Colon (tissue), 2 donors: Measurements from ENCODE around the gene OR52B2.

Experiments used
- FAIRE-seq: peaks from 2 replicates; lab custom pipeline; 2012; peaks lifted over from hg19 to GRCh38; lab: Jason Lieb, UNC
- donor health status: control.
- donor health status: control.

Gene OR52B2

DNA sequence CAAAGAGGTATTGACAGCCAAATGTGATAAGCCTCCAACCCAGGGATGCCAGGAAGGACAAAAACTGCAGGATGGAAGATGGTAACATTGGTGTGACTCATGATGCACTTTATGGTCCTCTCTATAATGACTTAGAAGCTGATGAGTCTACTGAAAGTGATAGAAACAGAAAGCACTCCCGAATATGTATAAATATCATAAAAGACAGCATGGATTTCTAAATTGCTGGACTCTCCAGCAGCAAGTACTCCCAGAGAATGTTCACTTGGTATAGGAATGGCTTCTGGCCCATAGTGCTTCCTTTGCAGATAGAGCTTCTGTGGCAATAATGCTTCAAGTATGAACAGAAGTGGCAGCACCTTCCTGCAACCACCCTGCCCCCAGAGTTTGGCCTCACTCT is at the start of gene OR52B2:
TSS of gene OR52B2 (minus strand) at position 101 of the 400 bp plus-strand sequence. CDS start at position 101, 0 bp downstream.
- no peak for FAIRE-seq

DNA sequence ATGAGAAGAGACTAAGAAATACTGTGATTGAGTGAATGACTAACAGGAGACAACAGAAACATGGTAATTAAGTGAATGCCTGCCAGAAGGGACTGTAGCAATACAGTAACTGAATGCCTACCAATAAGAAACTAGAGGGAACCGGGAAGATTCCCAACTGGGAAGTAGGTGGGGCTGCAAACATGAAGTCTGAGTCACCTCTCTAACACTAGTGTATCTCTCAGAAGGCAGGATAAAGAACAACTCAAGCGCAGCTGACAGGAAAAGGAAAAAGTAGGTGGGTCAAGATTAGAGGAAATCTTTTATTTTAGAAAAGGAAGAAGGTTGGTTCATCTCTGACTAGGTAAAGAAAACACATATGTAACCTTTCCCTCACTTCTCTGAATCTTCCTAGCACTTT is 49.2 kb upstream of the OR52B2 start:
- FAIRE-seq, result no peak

DNA sequence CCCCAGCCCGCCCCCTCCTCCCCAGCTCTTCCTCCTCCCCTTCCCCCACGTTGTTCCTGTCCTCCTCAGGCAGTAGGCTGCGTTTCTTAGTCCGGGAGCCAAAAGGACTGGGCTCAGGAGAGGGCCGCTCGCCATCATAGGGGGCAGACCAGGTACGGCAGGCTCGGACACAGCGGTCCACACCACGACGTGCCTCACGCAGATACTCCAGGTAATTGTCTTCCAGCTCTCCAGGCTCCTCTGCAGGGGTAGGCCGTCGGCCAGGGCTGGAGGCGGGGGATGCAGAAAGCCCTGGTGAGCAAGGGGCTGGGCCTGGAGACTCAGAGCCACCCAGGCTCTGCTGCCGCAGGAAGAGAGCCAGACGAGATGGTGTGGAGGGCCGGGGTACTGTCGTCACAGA is 47.6 kb upstream of the OR52B2 start:
- FAIRE-seq, result no peak

DNA sequence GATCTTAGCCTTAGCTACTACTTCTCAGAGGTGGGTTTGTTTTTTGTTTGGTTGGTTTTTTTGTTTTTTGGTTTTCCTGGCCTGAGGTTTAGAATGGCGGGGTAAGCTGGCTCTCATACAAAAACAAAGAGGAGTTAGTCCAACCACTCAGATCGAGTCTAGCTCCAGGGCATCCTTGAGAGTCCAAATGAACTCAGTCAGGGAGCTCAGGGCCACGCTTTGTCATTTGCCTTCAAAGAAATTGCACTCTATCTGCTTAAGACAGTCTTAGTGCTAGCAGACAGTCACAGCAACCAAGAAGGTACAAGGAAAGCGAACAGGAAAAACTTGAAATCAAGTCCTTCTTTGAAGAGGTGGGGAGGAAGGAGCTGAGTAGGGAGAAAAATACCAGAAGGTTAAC is 46.4 kb upstream of the OR52B2 start:
- FAIRE-seq, result no peak

DNA sequence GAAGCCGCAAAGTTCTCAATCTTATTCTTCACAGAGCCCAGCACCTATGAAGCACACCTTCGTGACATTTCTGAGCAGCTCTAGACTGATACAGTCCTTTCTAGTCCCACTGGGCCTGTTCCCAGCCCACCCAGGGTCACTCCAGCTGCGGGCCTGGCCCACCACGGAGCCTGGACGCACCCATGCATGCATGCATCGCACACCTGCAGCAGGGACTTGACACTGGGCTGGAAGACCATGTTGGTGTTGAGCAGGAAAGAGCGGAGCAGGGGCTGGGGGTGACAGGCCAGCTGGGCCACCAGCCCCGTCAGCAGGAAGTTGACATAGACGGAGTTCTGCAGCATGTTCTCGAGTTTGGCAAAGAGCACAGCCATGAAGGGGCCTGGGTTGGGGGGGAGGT is 44.4 kb upstream of the OR52B2 start:
- FAIRE-seq, result no peak

DNA sequence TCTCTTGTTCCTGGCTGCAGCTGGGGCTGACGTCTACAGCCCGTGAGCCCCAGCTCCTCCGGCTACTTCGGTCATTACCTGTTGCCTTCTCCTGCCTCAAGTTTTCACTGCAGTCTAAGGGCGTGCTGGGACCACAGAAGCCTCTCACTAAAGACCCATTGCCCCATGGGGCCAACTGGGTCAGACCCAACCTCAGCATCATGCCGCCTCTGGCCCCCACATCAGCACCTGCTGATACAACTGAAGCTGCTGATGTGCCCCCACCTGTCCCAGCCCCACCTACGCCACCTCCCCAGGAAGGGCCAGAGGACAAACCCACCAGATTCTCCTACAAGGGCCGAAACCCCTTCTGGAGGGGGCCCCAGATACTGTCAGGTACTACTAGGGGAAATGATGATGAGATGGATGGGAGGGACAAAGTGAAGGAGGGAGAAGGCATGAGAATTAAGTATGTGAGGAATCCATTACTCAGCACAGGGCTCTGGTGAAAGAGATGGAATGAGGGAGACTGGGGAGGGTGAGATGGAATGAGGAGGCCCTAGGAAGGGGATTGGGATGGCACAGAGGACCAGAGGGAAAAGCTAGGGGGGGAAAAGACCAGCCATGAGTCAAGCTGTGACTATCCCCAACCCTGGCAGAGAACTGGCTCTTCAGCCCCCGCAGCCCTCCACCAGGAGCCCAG is 40.3 kb upstream of the OR52B2 start:
- no peak for FAIRE-seq

DNA sequence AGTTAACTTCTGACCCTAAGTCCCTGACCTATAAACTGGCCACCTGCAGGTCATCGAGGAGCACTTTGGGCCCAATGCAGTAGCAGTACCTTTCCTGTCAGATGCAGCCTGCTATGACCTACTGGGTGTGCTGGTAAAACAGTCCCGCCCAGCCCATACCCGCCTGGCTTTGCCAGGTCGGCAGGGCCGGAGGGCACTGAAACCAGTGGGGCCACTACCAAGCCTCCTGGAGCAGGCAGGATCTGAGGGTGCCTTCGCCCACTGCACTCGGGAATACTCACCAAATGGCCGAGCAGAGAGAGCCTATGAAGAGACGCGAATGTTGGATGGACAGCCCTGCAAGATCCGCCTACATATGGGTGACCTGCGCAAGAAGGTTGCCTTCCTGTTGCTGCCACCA is 39.7 kb upstream of the OR52B2 start:
- FAIRE-seq, result no peak

DNA sequence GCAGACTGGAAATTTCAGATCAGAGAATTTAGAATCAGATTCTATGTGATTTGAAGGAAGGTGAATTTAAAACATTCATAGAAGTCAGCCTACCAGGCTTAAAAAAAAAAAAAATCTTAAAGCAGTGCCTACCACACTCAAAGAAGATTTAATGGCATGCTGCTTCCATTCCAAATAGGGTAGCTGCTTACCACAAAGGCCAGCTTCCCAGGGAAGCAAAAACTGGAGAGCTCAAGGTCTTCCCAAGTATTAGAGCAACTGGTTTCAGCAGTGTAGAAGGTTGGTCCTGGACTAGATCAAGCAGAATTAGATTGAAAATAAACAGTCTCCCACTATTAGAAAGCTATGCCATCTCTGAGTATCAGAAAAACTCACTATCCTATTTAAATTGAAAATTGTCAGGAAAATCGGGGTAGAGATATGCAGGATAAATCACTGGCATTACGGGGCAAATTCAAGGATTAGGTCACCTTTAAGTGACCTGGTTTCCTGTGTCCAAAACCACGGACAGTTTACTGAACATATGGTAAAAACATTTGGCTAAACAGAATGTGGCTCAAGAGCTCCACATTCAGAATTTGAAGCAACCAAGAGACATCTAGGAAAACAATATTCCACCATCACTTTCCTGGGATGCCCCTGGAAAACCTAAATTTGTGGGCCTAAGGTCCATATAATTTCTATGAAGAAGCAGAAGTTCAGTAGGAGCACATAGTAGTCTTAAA is 36.5 kb upstream of the OR52B2 start:
- no peak for FAIRE-seq

DNA sequence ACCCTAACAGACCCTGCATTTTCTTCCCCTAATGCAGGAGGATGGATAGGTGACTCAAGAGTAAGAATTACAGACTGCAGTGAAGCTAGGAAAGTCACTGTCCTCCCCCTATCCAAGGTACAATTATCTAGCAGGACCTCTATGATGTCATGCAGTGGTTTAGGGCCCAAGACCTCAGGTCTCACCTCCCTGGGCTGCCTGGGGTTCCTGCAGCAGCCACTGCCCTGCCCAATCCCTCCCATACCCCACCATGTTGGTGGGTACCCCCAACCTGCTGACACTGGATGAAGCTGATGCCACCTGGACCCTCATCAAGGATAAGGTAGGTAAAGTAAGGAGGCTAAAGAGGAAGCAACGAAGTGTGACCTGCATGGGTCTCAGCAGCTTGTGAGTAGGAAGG is 35.2 kb upstream of the OR52B2 start, which contains the start of gene C11orf42:
TSS of gene C11orf42 (plus strand) at position 192 of the 400 bp plus-strand sequence. CDS start at position 251, 59 bp downstream.
- no peak for FAIRE-seq

DNA sequence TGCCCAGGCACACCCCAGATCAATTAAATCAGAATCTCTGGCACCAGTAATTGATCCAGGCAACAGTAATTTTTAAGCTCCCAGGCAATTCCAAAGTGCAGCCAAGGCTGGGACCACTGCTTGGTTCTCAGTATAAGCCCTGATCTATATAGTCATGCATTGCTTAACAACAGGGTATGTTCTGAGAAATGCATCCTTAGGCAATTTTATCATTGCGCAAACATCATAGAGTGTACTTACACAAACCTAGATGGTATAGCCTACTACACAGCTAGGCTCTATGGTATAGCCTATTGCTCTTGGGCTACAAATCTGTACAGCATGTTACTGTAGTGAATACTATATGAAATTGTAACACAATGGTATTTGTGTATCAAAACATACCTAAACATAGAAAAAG is 34.6 kb upstream of the OR52B2 start:
- FAIRE-seq, result no peak

DNA sequence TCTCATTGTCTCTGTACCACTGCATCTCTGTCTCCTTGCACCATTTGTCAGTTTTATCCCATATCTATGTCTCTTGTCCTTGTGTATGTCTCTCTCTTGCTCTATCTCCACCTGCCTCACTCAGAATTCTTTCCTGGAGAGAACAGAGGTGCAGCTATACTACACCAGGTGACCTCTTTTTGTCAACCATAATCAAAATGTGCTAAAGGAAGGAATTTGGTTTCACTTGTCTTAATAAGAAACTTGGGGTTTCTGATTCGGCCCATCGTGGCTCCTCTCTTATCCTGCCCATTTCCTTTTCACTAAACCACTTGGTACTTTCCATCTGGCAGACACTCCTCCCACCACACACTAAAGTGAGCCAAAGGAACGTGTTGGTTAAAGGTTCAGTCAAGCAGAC is 33.2 kb upstream of the OR52B2 start:
- FAIRE-seq, result no peak

DNA sequence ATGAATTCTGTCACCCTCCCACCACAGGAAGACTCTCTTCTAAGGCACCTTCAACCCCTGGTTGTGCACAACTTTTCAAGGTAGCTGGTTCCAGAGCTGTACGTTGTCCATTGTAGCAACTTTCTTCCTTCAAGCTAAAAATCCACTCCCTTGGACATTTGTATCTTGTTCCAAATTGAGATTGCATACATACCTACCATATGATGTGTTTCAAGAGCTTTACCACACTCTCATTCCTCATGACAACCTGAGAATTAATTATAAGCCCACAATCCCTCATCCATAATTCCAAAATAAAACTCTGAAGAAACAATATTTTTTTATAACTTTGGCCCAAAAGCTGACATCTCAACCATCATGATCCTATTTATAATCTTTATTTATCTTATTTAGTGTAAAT is 31.9 kb upstream of the OR52B2 start:
- no peak for FAIRE-seq

DNA sequence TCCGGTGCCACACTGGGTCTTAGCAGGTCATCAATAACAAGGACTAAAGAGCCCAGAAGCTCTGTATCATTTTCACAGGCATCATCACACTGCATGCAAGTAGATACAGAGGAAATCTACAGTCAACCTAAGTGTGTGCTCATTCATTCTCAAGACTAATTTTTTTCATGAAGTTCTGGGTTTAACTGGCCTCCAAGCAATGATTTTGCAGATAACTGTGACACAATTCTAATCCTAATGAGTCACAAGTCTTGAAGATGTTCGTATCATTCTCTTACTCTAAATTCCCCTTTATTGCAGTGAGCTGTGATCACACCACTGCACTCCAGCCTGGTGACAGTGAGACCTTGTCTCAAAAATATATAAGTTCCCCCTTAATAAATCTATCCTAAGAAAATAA is 31.4 kb upstream of the OR52B2 start:
- no peak for FAIRE-seq

DNA sequence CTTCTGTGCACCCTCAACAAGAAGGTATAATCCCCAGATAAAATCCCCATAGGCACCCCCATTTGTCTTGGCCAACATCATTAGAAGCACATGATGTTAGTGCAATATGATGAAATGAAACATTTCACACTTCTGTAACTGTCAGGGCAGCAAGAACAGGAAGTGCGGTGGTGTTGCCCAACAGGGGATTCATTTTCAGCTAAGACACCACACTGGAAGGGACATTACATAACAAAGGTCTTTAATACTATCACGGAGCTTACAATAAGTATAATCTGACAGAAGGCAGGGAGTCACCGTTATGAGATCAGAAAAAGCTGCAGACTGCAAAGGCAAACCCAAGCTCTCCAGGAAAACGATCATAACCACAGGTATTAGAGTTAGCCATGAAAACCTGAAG is 30.8 kb upstream of the OR52B2 start:
- FAIRE-seq, result no peak

DNA sequence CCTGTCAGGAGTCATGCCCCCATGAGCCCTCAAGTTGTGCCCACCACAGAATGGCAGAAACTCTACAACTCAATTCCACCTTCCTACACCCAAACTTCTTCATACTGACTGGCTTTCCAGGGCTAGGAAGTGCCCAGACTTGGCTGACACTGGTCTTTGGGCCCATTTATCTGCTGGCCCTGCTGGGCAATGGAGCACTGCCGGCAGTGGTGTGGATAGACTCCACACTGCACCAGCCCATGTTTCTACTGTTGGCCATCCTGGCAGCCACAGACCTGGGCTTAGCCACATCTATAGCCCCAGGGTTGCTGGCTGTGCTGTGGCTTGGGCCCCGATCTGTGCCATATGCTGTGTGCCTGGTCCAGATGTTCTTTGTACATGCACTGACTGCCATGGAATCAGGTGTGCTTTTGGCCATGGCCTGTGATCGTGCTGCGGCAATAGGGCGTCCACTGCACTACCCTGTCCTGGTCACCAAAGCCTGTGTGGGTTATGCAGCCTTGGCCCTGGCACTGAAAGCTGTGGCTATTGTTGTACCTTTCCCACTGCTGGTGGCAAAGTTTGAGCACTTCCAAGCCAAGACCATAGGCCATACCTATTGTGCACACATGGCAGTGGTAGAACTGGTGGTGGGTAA is 29.2 kb upstream of the OR52B2 start, which contains the start of gene OR52W1:
TSS of gene OR52W1 (plus strand) at position 51 of the 637 bp plus-strand sequence. CDS start at position 51, 0 bp downstream.
- no peak for FAIRE-seq

DNA sequence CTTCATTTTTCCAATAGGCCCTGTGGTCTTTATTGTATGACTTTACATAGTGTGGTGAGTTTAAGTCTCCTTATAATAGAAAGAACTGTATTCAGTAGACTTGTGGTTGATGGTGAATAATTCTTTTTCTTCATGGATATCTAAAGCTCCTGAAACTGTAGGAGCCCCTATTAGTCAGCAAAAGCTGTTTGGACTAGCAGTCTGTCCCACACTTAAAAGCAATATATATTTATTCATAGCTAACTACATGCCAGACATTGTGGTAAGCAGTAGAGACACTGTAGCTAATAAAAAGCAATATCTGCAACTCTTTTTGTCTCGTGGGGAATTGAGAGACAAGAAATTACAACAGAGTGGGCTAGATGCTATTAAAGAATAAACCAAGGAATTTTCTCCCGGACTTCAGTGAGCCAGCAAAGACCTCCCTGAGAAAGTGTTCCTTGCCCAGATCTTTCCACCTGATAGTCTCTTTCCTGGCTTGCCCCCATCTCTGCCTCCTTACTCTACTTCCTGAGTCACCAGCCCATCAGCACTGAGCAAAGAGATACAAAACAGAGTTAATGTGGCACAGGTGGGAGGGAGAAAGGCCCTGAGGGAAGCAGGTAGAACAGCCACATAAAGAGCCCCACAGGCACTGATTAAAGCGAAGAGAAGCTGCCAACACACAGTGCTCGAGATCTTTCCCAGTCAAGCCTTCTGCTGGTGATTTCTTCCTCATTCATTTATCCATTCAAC is 27.5 kb upstream of the OR52B2 start:
- no peak for FAIRE-seq

DNA sequence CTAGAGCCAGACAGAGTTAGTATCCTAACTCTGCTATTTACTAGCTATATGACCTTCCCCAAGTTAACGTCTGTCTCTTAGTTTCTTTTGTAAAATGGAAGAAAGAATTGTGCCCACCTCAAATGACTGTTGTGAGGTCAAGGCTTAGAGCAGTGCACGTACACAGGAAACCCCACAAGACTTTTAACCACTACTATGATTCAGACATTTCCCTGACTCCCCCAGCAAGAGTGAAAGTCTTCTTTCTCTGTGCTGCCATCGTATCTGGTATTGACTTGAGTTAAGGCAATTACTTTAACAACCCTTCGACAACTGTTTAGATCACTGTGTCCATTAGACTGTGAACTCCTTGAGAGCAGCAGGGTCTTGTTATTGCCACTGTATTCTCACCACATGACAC is 26.3 kb upstream of the OR52B2 start:
- FAIRE-seq, result no peak

DNA sequence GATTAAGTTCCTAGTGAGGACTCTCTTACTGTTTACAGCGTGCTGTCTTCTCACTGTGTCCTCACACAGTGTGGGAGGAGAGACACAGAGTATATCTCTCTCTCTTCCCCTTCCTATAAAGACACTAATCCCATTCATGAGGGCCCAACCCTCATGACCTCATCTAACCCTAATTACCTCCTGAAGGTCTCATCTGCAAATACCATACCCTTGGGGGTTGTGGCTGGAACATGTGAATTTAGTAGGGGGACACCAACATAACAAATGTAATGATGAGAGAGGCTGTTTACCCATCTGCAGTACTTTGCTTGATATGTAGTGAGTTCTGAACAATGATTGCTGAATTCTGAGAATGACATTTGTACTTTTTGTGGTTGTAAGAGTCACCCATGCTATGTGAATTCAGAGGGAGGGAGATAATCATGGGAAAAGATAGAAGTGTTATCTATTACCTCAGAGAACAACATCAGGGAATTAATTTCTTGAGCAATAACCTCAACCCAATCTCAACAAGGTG is 24.0 kb upstream of the OR52B2 start:
- FAIRE-seq, result no peak

DNA sequence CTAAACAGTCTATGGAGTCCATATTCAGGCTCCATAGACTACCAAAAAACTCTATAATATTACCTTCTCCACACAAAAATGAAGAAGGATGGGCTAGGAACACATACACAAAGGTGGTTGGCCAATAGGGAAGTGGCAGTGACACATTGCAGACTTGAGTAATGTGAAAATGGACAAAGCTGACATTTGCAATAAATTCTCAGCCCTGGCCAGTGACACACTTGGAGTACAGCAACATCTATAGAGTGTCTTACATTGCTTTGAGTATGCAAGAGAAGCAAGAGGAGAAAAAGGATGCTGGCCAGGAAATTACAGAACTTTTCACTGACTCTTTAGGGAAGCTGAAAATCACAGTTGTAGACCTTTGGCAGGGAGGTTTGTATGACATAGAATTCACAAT is 21.6 kb upstream of the OR52B2 start:
- no peak for FAIRE-seq

DNA sequence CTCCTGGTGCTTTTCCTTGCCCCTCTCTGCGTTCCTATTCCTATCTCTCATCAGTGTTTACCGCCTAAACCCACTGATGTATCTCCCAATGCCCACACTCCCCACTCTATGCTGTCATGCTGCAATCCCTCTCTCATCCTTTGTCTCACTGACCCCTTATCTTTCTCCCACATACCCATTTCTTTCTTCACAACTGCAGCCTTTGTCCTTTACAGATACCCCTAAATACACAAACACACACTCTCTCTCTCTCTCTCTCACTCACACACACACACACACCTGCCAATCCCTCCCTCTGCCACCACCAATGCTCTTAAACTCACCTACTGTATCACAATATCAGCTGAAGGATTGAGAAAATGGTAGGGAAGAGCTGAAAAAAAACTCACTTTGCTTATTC is 5.3 kb upstream of the OR52B2 start:
- FAIRE-seq, result no peak

DNA sequence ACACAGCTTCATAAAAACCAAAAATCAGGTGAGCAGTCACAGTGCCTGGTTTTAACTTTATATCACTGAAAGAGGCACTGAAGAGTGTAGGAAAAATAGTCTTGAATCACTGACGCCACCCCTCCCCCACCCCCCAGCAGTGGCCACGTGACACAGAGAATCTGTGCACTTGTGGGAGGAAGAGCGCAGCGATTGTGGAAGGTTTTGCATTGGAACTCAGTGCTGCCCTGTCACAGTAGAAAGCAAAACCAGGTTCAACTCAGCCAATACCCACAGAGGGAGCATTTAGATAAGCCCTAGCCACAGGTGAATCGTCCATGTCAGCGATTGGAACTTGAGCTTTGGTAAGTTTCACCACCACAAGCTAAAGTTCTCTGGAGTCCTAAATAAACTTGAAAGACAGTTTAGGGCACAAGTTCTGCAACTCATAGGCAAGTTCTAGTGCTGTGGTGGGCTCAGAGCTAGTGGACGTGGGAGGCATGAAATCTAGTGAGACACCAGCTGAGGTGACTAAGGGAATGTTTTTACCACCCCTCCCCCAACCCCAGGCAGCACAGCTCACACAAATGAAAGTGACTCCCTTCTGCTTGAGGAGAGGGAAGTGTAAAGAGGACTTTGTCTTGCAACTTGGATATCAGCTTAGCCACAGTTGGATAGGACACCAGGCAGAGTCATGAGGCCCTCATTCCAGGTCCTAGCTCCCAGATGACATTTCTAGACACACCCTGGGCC is 13.3 kb downstream of the OR52B2 start:
- FAIRE-seq, result no peak

DNA sequence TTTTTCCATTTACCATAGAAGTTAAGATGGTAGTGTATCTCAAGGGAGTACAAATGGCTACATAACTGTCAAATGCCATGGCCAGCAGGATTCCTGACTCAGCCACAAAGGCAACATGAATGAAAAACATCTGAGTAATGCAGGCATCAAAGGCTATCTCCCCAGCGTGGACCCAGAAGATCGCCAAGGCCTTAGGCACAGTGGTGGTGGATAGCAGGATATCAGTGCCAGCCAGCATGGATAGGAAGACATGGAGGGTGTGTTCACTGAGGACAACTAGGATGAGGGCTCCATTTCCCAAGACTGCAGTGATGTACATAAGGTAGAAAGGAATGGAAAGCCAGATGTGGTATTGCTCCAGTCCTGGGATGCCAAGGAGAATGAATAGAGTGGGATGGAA is 18.0 kb downstream of the OR52B2 start:
- FAIRE-seq, result no peak
